ENCODE data around the gene OARD1. TPM values are rescaled to one million over a fixed set of nuclear protein-coding genes. Genes with fewer than 3 reads are reported as not detected.
A peak's percentile ranks its signal among the peaks of the same experiment; 100 is the strongest.

OARD1 gene
- total RNA-seq, 4 donors from 2014 or later = 11.9 to 19.4 (median 16.5) TPM

GRCh38 chr6:41073203-41073967 is 1.2 kb upstream of the OARD1 start:
- H3K4me3 ChIP-seq = peak overlapping the region; percentile 89 to 98 (median 96)
- H3K27me3 ChIP-seq = no peaks in the 10 kb centered on the region
- H3K27ac ChIP-seq (replicated peaks in 1 of 4) = peak overlapping the region; percentile 98 to 100 (median 99)
- H3K9me3 ChIP-seq = no peaks in the 10 kb centered on the region
- WGBS = under 1% methylated on average over 24 of the region's 74 CpGs
- H3K36me3 ChIP-seq = peaks cover 0 to 17% (median 9%) of the 10 kb centered on the region in 4 donors
- TF ChIP-seq CTCF (IDR thresholded peaks at IDR 0.05) (peak; percentile 14 to 51 (median 38)), EP300 (IDR thresholded peaks at IDR 0.05) (no peak), POLR2A (IDR thresholded peaks at IDR 0.05; ENCODE audit: low read depth) (peak; percentile 75), POLR2AphosphoS5 (IDR thresholded peaks at IDR 0.05) (peak; percentile 84 to 91)
- H3K4me1 ChIP-seq = peaks cover 29 to 40% (median 39%) of the 10 kb centered on the region in 4 donors
- intact Hi-C loops (cut with DNase I) = no loop called here
- DNase-seq (ENCODE audit: extremely low spot score) = peak; percentile 94

- Histone ChIP-seq H3K9me3 (no peaks in the 10 kb centered on the region), H3K27ac (replicated peaks in 1 of 4) (peak within 1 kb of the TSS; percentile 98 to 100 (median 99)), H3K4me3 (peak within 1 kb of the TSS; percentile 89 to 98 (median 96)), H3K36me3 (peaks cover 0 to 23% (median 11%) of the 10 kb centered on the region in 4 donors), H3K27me3 (no peaks in the 10 kb centered on the region), H3K4me1 (peaks cover 29 to 40% (median 39%) of the 10 kb centered on the region in 4 donors)
- no peak for DNase-seq (ENCODE audit: extremely low spot score)
- TF ChIP-seq POLR2A (IDR thresholded peaks at IDR 0.05; ENCODE audit: low read depth) (peak; percentile 61), POLR2AphosphoS5 (IDR thresholded peaks at IDR 0.05) (peak; percentile 32 to 86), CTCF (IDR thresholded peaks at IDR 0.05) (no peak), EP300 (IDR thresholded peaks at IDR 0.05) (no peak)
- intact Hi-C loops (cut with DNase I) = no loop called here
- WGBS = no CpG with 5 or more reads among the region's 37 CpGs
Observed at GRCh38 chr6:41072836-41073202, 663 bp upstream of the OARD1 start, which contains the start of gene NFYA. NFYA (plus strand) TSS chr6:41072974; CDS start chr6:41079090, 6,116 bp downstream.

- DNase-seq (ENCODE audit: extremely low spot score) = no peak
- under 1% methylated on average over 16 of the region's 16 CpGs for WGBS
- Histone ChIP-seq H3K27ac (replicated peaks in 1 of 4) (peak overlapping the region; percentile 98 to 100 (median 99)), H3K4me1 (peaks cover 29 to 43% (median 40%) of the 10 kb centered on the region in 4 donors), H3K27me3 (no peaks in the 10 kb centered on the region), H3K9me3 (no peaks in the 10 kb centered on the region), H3K4me3 (peak overlapping the region; percentile 89 to 98 (median 96)), H3K36me3 (peaks cover 0 to 30% (median 16%) of the 10 kb centered on the region in 4 donors)
- no peak for TF ChIP-seq EP300 (IDR thresholded peaks at IDR 0.05)
- peak in 1 of 2 donors; percentile 88 for TF ChIP-seq POLR2AphosphoS5 (IDR thresholded peaks at IDR 0.05)
- TF ChIP-seq CTCF (IDR thresholded peaks at IDR 0.05) = peak in 1 of 3 experiments; percentile 16
- intact Hi-C loops (cut with DNase I) = no loop called here
Observed at GRCh38 chr6:41071501-41071922, 644 bp downstream of the OARD1 start.

- DNase-seq (ENCODE audit: extremely low spot score) = no peak
- intact Hi-C loops (cut with DNase I) = loop anchor here (2.0 to 5.0 kb wide), 2 partner anchors 40 to 60 kb away; no protein-coding TSS in a partner anchor
- H3K4me1 ChIP-seq = peaks cover 11 to 32% (median 23%) of the 10 kb centered on the region in 4 donors
- H3K27me3 ChIP-seq = no peaks in the 10 kb centered on the region
- peak overlapping the region in 1 of 4 donors; percentile 13 for H3K27ac ChIP-seq (replicated peaks in 1 of 4)
- no peak overlapping the region for H3K4me3 ChIP-seq
- H3K9me3 ChIP-seq = no peaks in the 10 kb centered on the region
- peak; percentile 77 to 84 (median 83) for TF ChIP-seq CTCF (IDR thresholded peaks at IDR 0.05)
- TF ChIP-seq POLR2A (IDR thresholded peaks at IDR 0.05; ENCODE audit: low read depth) = no peak
- TF ChIP-seq EP300 (IDR thresholded peaks at IDR 0.05) = no peak
- no peak for TF ChIP-seq POLR2AphosphoS5 (IDR thresholded peaks at IDR 0.05)
- WGBS = 27% methylated on average over 3 of the region's 3 CpGs
- peaks cover 0 to 65% (median 39%) of the 10 kb centered on the region in 4 donors for H3K36me3 ChIP-seq
Observed at GRCh38 chr6:41066867-41067304, 5.3 kb downstream of the OARD1 start.

Measured in esophagus muscularis mucosa (tissue), 4 donors.